GM12891 (cell line): ENCODE results near the gene FNDC3B.

Source experiments
- POLR2A ChIP-seq: IDR thresholded peaks from 2 replicates; pipeline ENCODE4 v1.6.1; 2011; ENCODE audit warnings: low read depth, low read length, control low read depth
- POLR2AphosphoS5 ChIP-seq: IDR thresholded peaks from 2 replicates; pipeline ENCODE4 v1.6.1; 2011; ENCODE audit warnings: low read depth, low read length, control low read depth
- TAF1 ChIP-seq: IDR thresholded peaks from 2 replicates; pipeline ENCODE4 v1.6.1; 2011; ENCODE audit warnings: low read depth, low read length, control low read depth

- no peak for TF ChIP-seq POLR2AphosphoS5
- TF ChIP-seq POLR2A, result no peak
- TF ChIP-seq TAF1, result no peak
These were observed 352.4 kb downstream of the FNDC3B start for GRCh38 chr3:172391592-172392302.
